Inflammatory macrophage (primary cell): Measurements from ENCODE around the gene CAPN2.
"Not testable (repeated sequence)": the region's sequence is repeated elsewhere in the genome, so short reads cannot be mapped to it uniquely, and the experiment has no call there.

ENCODE experiments used
- DNase-seq, 2 donors: peaks; one replicate each; pipeline ENCODE4 v3.0.0-alpha.2; 2020 to 2022

Gene CAPN2

GRCh38 chr1:223793716-223794115 is 81.4 kb downstream of the CAPN2 start:
- no peak for DNase-seq

GRCh38 chr1:223794136-223794880 is 82.0 kb downstream of the CAPN2 start:
- DNase-seq, result no peak

- DNase-seq, result no peak
Observed at GRCh38 chr1:223796210-223796609, 83.9 kb downstream of the CAPN2 start.

- DNase-seq, result no peak
Observed at GRCh38 chr1:223802032-223802431, 89.7 kb downstream of the CAPN2 start.

- DNase-seq, result no peak
Observed at GRCh38 chr1:223802602-223803001, 90.3 kb downstream of the CAPN2 start.

GRCh38 chr1:223803211-223803610 is 90.9 kb downstream of the CAPN2 start:
- DNase-seq, result no peak

GRCh38 chr1:223809905-223810304 is 97.6 kb downstream of the CAPN2 start:
- DNase-seq, result peak in 1 of 2 donors; percentile 34

GRCh38 chr1:223810586-223810985 is 98.2 kb downstream of the CAPN2 start:
- DNase-seq, result peak; percentile 54 to 75

GRCh38 chr1:223811634-223812101 is 99.3 kb downstream of the CAPN2 start:
- peak; percentile 54 to 62 for DNase-seq

- no peak for DNase-seq
Observed at GRCh38 chr1:223813645-223814044, 101.3 kb downstream of the CAPN2 start.

- DNase-seq, result no peak
Observed at GRCh38 chr1:223815020-223815853, 102.9 kb downstream of the CAPN2 start.

- DNase-seq, result no peak
Observed at GRCh38 chr1:223815865-223816264, 103.5 kb downstream of the CAPN2 start.

GRCh38 chr1:223817265-223817664 is 104.9 kb downstream of the CAPN2 start:
- not testable (repeated sequence) for DNase-seq

- DNase-seq, result no peak
Observed at GRCh38 chr1:223819730-223820514, 107.6 kb downstream of the CAPN2 start.

GRCh38 chr1:223820515-223820858 is 108.1 kb downstream of the CAPN2 start:
- no peak for DNase-seq

- DNase-seq, result no peak
Observed at GRCh38 chr1:223820971-223821370, 108.6 kb downstream of the CAPN2 start.

GRCh38 chr1:223824287-223824686 is 111.9 kb downstream of the CAPN2 start:
- DNase-seq, result no peak

- DNase-seq, result no peak
Observed at GRCh38 chr1:223824712-223825111, 112.4 kb downstream of the CAPN2 start.
